ENCODE results near the gene C5AR1.

C5AR1 gene

GRCh38 chr19:47310323-47310722, 662 bp downstream of the C5AR1 start:
- no peak overlapping the region for H3K4me3 ChIP-seq (ENCODE audit: low read length, poor library complexity, severe bottlenecking)
- no peaks in the 10 kb centered on the region; the same call in 1 of the 2 replicates for H3F3A ChIP-seq (ENCODE audit: low read depth)
- H3K9me3 ChIP-seq (ENCODE audit: insufficient read depth, low read depth, low read length): no peaks in the 10 kb centered on the region
- H3K9ac ChIP-seq (ENCODE audit: low read depth, low read length, poor library complexity, severe bottlenecking): no peak overlapping the region
- no peaks in the 10 kb centered on the region for H4K20me1 ChIP-seq (ENCODE audit: insufficient read depth, low read length, poor library complexity, severe bottlenecking)
- no peak overlapping the region for H3K4me2 ChIP-seq (ENCODE audit: low read depth, low read length, poor library complexity, severe bottlenecking)
- peaks cover 3% of the 10 kb centered on the region for H3K4me1 ChIP-seq (ENCODE audit: insufficient read depth, low read length, poor library complexity, severe bottlenecking)
- no peak overlapping the region for H2AFZ ChIP-seq (ENCODE audit: low read length)
- TF ChIP-seq, protein P1, sequence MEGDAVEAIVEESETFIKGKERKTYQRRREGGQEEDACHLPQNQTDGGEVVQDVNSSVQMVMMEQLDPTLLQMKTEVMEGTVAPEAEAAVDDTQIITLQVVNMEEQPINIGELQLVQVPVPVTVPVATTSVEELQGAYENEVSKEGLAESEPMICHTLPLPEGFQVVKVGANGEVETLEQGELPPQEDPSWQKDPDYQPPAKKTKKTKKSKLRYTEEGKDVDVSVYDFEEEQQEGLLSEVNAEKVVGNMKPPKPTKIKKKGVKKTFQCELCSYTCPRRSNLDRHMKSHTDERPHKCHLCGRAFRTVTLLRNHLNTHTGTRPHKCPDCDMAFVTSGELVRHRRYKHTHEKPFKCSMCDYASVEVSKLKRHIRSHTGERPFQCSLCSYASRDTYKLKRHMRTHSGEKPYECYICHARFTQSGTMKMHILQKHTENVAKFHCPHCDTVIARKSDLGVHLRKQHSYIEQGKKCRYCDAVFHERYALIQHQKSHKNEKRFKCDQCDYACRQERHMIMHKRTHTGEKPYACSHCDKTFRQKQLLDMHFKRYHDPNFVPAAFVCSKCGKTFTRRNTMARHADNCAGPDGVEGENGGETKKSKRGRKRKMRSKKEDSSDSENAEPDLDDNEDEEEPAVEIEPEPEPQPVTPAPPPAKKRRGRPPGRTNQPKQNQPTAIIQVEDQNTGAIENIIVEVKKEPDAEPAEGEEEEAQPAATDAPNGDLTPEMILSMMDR (conservative IDR thresholded peaks at IDR 0.05; ENCODE audit: low read length): no peak
- no peak for TF ChIP-seq EZH2phosphoT487 (IDR thresholded peaks at IDR 0.05; ENCODE audit: borderline replicate concordance)
- H3K27me3 ChIP-seq (ENCODE audit: insufficient read depth, low read length, poor library complexity, severe bottlenecking): no peaks in the 10 kb centered on the region
- H3K9me2 ChIP-seq (replicated peaks; ENCODE audit: low read depth, low read length): no peaks in the 10 kb centered on the region
- H3K36me3 ChIP-seq (ENCODE audit: insufficient read depth, low read length): no peaks in the 10 kb centered on the region
- no peaks in the 10 kb centered on the region for H3K79me2 ChIP-seq (ENCODE audit: insufficient read depth, low read length)

GRCh38 chr19:47310819-47311218, 1.2 kb downstream of the C5AR1 start:
- Histone ChIP-seq H3K4me2 (ENCODE audit: low read depth, low read length, poor library complexity, severe bottlenecking) (no peak overlapping the region), H3K9me2 (replicated peaks; ENCODE audit: low read depth, low read length) (no peaks in the 10 kb centered on the region), H3K4me1 (ENCODE audit: insufficient read depth, low read length, poor library complexity, severe bottlenecking) (peaks cover 7% of the 10 kb centered on the region), H3K4me3 (ENCODE audit: low read length, poor library complexity, severe bottlenecking) (no peak overlapping the region), H3K79me2 (ENCODE audit: insufficient read depth, low read length) (no peaks in the 10 kb centered on the region), H3F3A (ENCODE audit: low read depth) (no peaks in the 10 kb centered on the region; the same call in 1 of the 2 replicates), H3K27me3 (ENCODE audit: insufficient read depth, low read length, poor library complexity, severe bottlenecking) (no peaks in the 10 kb centered on the region), H2AFZ (ENCODE audit: low read length) (no peak overlapping the region), H4K20me1 (ENCODE audit: insufficient read depth, low read length, poor library complexity, severe bottlenecking) (no peaks in the 10 kb centered on the region), H3K36me3 (ENCODE audit: insufficient read depth, low read length) (no peaks in the 10 kb centered on the region), H3K9me3 (ENCODE audit: insufficient read depth, low read depth, low read length) (no peaks in the 10 kb centered on the region), H3K9ac (ENCODE audit: low read depth, low read length, poor library complexity, severe bottlenecking) (no peak overlapping the region)
- no peak for TF ChIP-seq EZH2phosphoT487 (IDR thresholded peaks at IDR 0.05; ENCODE audit: borderline replicate concordance)

DNA sequence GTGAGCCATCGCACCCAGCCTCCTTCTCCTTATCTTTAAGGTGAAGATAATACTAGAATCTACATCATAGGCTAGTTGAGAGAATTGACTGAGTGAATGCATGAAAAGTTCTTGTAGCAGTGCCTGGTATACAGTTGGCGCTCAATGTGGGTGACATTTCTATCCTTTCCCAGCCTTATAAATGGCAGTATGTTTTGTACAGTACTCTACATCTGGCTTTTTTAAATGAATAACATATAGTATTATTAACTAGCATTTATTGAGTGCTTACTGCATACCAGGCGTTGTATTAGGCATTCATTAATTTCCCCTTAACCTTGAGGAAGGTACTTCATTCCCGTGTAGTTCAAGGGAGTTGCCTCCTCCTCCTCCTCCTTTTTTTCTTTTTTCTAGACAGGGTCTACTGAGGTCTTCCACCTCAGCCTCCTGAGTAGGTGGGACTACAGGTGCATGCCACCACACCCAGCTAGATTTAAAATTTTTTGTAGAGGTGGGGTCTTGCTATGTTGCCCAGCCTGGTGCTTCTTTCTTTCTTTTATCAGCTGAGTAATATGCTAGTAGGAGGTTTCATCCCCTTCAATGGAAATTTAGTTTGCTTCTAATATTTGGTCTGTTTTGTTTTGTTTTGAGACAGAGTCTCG, 2.8 kb downstream of the C5AR1 start:
- H3K27me3 ChIP-seq (ENCODE audit: insufficient read depth, low read length, poor library complexity, severe bottlenecking): no peaks in the 10 kb centered on the region
- no peaks in the 10 kb centered on the region; the same call in 1 of the 2 replicates for H3F3A ChIP-seq (ENCODE audit: low read depth)
- no peak overlapping the region for H3K9ac ChIP-seq (ENCODE audit: low read depth, low read length, poor library complexity, severe bottlenecking)
- no peaks in the 10 kb centered on the region for H3K9me3 ChIP-seq (ENCODE audit: insufficient read depth, low read depth, low read length)
- H4K20me1 ChIP-seq (ENCODE audit: insufficient read depth, low read length, poor library complexity, severe bottlenecking): no peaks in the 10 kb centered on the region
- H3K79me2 ChIP-seq (ENCODE audit: insufficient read depth, low read length): no peaks in the 10 kb centered on the region
- no peaks in the 10 kb centered on the region for H3K9me2 ChIP-seq (replicated peaks; ENCODE audit: low read depth, low read length)
- TF ChIP-seq, protein P1 (conservative IDR thresholded peaks at IDR 0.05; ENCODE audit: low read length): no peak
- TF ChIP-seq EZH2phosphoT487 (IDR thresholded peaks at IDR 0.05; ENCODE audit: borderline replicate concordance): no peak
- H3K4me2 ChIP-seq (ENCODE audit: low read depth, low read length, poor library complexity, severe bottlenecking): no peak overlapping the region
- no peak overlapping the region for H3K4me3 ChIP-seq (ENCODE audit: low read length, poor library complexity, severe bottlenecking)
- no peaks in the 10 kb centered on the region for H3K36me3 ChIP-seq (ENCODE audit: insufficient read depth, low read length)
- H3K4me1 ChIP-seq (ENCODE audit: insufficient read depth, low read length, poor library complexity, severe bottlenecking): peaks cover 7% of the 10 kb centered on the region
- H2AFZ ChIP-seq (ENCODE audit: low read length): no peak overlapping the region

Data from Loucy (cell line).